ENCODE data around the gene RIGI. TPM values are rescaled to one million over a fixed set of nuclear protein-coding genes. Genes with fewer than 3 reads are reported as not detected.

Gene RIGI
- total and polyA plus RNA-seq, 2 of the 4 experiments (the other 2 are of a cell fraction) = 4.8 to 13.6 TPM

DNA sequence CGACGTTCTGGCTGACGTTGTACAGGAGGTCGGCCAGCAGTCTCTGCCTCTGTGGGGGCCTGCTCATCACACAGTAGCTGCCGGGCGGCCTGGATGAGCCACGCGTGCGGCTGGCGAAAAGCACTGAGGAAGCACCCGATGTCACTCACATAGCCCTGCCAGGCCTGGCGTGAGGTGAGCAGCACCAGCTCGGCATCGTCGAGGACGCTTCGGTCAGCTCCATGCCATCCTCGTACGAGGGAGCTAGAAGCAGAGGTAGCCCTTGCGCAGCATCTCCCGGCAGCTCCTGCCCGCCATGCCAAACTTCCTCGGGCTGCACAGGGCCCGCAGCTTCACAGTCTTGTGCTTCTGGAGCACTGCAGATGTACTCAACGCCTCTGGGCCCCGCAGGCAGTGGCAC lies 40.8 kb upstream of the RIGI start:
- CTCF ChIA-PET = interaction anchor here (1.5 kb wide), 1 partner anchor 15 kb away, joined by 3 read pairs; no protein-coding TSS in a partner anchor
- no peak for ATAC-seq (ENCODE audit: low read depth)
- intact Hi-C loops (cut with micrococcal nuclease) = no loop called here

More for the DNA sequence above, 40.8 kb upstream of the RIGI start:
- no peaks in the 10 kb centered on the region for H3K9me1 ChIP-seq (ENCODE audit: insufficient read depth, low read length)
- no peak overlapping the region for H3K56ac ChIP-seq (ENCODE audit: extremely low read depth, insufficient read depth, low read length)
- 94% methylated on average over 14 of the region's 26 CpGs; no CpG with 5 or more reads in 1 of the 2 experiments for WGBS, 2 experiments (ENCODE audit: extremely low coverage in 2 of 2, insufficient read length in 1 of 2)
- H2BK5ac ChIP-seq (ENCODE audit: low read depth, low read length, poor library complexity, severe bottlenecking) = no peak overlapping the region
- no peak overlapping the region for H3K4ac ChIP-seq (ENCODE audit: low read depth, low read length)
- no peak overlapping the region for H2BK20ac ChIP-seq (ENCODE audit: low read depth, low read length)
- no peaks in the 10 kb centered on the region for H3K27me3 ChIP-seq (ENCODE audit: control insufficient read depth, insufficient read depth, low read length)
- H2AK5ac ChIP-seq (ENCODE audit: low read depth, low read length) = no peak overlapping the region
- BruUV-seq (replicated peaks) = no TSS peak
- H4K5ac ChIP-seq (ENCODE audit: low read depth, low read length) = no peak overlapping the region
- no peak overlapping the region for H2AFZ ChIP-seq (replicated peaks; ENCODE audit: low read length, poor library complexity)
- POLR2A ChIA-PET (ENCODE audit: unreplicated experiment) = no interaction called here
- in situ Hi-C loops (cut with MboI; ENCODE audit: low sequenced_read_pairs) (no loop called here), dilution Hi-C loops (cut with HindIII; ENCODE audit: low sequenced_read_pairs, unreplicated experiment) (loop anchor here (25.0 kb wide), 1 partner anchor 129 kb away; no protein-coding TSS in a partner anchor)
- no peak overlapping the region for H4K8ac ChIP-seq (ENCODE audit: low read depth in 2 of 2, low read length in 2 of 2)
- 0 out of 2 replicates have a peak, but pooled peaks cover under 1% of the 10 kb centered on the region for H4K20me1 ChIP-seq (ENCODE audit: insufficient read depth, low read length)
- no peak overlapping the region for H2BK15ac ChIP-seq (ENCODE audit: low read depth, low read length)
- H4K91ac ChIP-seq (ENCODE audit: insufficient read depth, low read depth, low read length) = no peak overlapping the region
- no peaks in the 10 kb centered on the region for H3K9me3 ChIP-seq (ENCODE audit: control insufficient read depth, insufficient read depth, low read length)
- no peak overlapping the region for H2AK9ac ChIP-seq (replicated peaks; ENCODE audit: low read depth, low read length, poor library complexity)
- H3K14ac ChIP-seq (replicated peaks; ENCODE audit: low read depth, low read length) = no peak overlapping the region
- DNase-seq = no peak
- H3K23ac ChIP-seq (ENCODE audit: low read depth, low read length) = no peak overlapping the region
- H3K4me3 ChIP-seq (ENCODE audit: insufficient read depth, low read depth, low read length) = no peak overlapping the region
- peaks cover 31% of the 10 kb centered on the region for H3K36me3 ChIP-seq (ENCODE audit: control insufficient read depth, insufficient read depth, low read length)
- H3K9ac ChIP-seq (ENCODE audit: low read depth, low read length) = no peak overlapping the region
- H3K4me1 ChIP-seq (ENCODE audit: control insufficient read depth, insufficient read depth, low read length) = no peaks in the 10 kb centered on the region
- H3K79me1 ChIP-seq (ENCODE audit: low read depth in 1 of 2, low read length in 2 of 2) = peaks cover 5 to 33% of the 10 kb centered on the region in 2 experiments
- H3K27ac ChIP-seq (ENCODE audit: insufficient read depth, low read length) = no peak overlapping the region
- H3K4me2 ChIP-seq (ENCODE audit: low read depth, low read length) = no peak overlapping the region
- no peak overlapping the region for H3K18ac ChIP-seq (ENCODE audit: low read depth, low read length)
- no peak overlapping the region for H2BK120ac ChIP-seq (ENCODE audit: low read depth, low read length)
- TF ChIP-seq CEBPB (IDR thresholded peaks at IDR 0.05; ENCODE audit: low read depth, low read length) = no peak
- no peak for TF ChIP-seq MXI1 (IDR thresholded peaks at IDR 0.05; ENCODE audit: borderline replicate concordance, low read depth, low read length)
- TF ChIP-seq SMC3 (IDR thresholded peaks at IDR 0.05; ENCODE audit: low read depth, low read length) = no peak
- TF ChIP-seq, protein P1, sequence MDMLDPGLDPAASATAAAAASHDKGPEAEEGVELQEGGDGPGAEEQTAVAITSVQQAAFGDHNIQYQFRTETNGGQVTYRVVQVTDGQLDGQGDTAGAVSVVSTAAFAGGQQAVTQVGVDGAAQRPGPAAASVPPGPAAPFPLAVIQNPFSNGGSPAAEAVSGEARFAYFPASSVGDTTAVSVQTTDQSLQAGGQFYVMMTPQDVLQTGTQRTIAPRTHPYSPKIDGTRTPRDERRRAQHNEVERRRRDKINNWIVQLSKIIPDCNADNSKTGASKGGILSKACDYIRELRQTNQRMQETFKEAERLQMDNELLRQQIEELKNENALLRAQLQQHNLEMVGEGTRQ (IDR thresholded peaks at IDR 0.05; ENCODE audit: low read depth, low read length) = no peak
- no peak for TF ChIP-seq RFX5 (IDR thresholded peaks at IDR 0.05; ENCODE audit: low read depth, low read length)
- TF ChIP-seq, protein P2, sequence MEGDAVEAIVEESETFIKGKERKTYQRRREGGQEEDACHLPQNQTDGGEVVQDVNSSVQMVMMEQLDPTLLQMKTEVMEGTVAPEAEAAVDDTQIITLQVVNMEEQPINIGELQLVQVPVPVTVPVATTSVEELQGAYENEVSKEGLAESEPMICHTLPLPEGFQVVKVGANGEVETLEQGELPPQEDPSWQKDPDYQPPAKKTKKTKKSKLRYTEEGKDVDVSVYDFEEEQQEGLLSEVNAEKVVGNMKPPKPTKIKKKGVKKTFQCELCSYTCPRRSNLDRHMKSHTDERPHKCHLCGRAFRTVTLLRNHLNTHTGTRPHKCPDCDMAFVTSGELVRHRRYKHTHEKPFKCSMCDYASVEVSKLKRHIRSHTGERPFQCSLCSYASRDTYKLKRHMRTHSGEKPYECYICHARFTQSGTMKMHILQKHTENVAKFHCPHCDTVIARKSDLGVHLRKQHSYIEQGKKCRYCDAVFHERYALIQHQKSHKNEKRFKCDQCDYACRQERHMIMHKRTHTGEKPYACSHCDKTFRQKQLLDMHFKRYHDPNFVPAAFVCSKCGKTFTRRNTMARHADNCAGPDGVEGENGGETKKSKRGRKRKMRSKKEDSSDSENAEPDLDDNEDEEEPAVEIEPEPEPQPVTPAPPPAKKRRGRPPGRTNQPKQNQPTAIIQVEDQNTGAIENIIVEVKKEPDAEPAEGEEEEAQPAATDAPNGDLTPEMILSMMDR (conservative IDR thresholded peaks at IDR 0.05; ENCODE audit: low read depth, low read length) = no peak
- no peak for TF ChIP-seq NFE2L2 (IDR thresholded peaks at IDR 0.05; ENCODE audit: low read depth, low read length)
- no peak for TF ChIP-seq RCOR1 (IDR thresholded peaks at IDR 0.05; ENCODE audit: insufficient replicate concordance, low read length)
- TF ChIP-seq POLR2A (IDR thresholded peaks at IDR 0.05; ENCODE audit: low read depth, low read length) = no peak
- TF ChIP-seq MAFK (IDR thresholded peaks at IDR 0.05; ENCODE audit: low read depth, low read length) = no peak
- TF ChIP-seq FOS (IDR thresholded peaks at IDR 0.05; ENCODE audit: low read depth, low read length) = no peak
- TF ChIP-seq MAZ (IDR thresholded peaks at IDR 0.05; ENCODE audit: borderline replicate concordance, low read depth, low read length) = no peak
- TF ChIP-seq CHD1 (IDR thresholded peaks at IDR 0.05; ENCODE audit: low read depth, low read length) = no peak
- TF ChIP-seq, protein P3, sequence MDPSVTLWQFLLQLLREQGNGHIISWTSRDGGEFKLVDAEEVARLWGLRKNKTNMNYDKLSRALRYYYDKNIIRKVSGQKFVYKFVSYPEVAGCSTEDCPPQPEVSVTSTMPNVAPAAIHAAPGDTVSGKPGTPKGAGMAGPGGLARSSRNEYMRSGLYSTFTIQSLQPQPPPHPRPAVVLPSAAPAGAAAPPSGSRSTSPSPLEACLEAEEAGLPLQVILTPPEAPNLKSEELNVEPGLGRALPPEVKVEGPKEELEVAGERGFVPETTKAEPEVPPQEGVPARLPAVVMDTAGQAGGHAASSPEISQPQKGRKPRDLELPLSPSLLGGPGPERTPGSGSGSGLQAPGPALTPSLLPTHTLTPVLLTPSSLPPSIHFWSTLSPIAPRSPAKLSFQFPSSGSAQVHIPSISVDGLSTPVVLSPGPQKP (IDR thresholded peaks at IDR 0.05; ENCODE audit: borderline replicate concordance, low read depth, low read length) = no peak
- TF ChIP-seq RAD21 (IDR thresholded peaks at IDR 0.05; ENCODE audit: low read length) = no peak
- TF ChIP-seq BHLHE40 (IDR thresholded peaks at IDR 0.05; ENCODE audit: low read depth, low read length) = no peak
